Bone marrow (tissue), 2 donors: ENCODE data around the gene AHDC1.
"Not testable (repeated sequence)": the region's sequence is repeated elsewhere in the genome, so short reads cannot be mapped to it uniquely, and the experiment has no call there.

Source experiments
- DNase-seq, 2 donors: peaks; one replicate each; lab custom pipeline; 2025; lab: John Stamatoyannopoulos, UW

AHDC1 gene

DNA sequence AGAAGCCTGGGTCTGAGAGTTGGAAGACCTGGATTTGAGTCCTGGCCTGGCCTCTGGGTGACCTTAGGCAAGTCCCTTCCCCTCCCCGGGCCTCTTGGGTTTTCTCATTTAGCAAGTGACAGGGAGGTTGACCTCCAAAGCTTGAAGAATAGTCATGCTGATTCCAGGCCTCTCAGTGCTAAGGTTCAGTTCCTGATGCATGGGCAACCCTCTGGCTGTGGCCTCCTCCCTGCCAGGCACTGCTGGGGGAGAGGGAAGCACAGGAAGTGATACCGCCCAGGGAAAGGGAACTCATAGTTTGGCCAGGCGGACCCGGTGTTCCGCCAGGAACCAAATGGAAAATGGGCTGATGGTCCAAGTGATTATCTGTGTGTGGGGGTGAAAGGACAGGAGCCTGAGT lies 90.4 kb downstream of the AHDC1 start:
- DNase-seq, result no peak

DNA sequence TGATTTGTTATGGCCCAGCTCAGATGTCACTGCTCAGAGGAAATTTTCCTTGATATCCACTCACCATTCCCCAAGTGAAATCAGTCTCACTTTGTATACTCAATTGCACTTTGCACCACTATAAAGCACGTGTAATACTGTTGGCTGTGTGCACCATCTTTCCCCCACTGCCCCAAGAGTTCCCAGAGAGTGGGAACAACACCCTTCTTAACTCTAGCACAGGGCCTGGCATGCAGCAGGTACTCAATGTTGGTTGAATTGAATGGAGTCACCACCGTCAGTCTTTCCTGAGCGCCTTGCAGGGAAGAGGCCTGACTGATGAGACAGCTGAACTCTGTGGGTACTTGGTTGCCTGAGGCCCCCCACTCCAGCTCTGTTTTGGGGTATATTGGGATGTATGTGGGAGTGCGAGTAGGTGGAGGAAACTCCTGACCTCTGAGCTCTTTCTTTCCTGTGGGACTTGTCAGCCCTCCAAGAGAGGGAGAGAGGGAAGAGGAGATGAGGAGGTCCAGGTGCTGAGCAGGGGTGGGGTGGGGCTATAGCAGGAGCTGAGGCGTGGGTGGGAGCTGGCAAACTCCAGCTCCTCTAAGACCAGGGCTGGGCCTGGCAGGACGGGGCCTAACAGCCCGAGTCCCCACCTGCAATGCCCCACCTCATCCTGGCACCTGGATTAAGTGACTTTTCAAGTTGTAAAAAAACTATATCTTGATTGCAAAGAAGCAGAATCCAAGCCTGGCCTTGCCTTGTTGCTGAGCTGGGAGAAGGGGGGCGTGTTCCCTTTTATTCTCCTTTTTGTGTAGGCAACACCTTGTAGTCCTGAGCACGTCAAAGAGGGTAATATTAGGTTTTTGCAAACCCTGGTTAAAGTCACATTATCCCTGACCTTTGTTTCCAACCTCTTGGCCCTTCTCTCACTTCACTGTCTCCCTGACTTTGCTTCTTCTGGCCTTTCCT lies 94.5 kb downstream of the AHDC1 start:
- DNase-seq, result no peak

DNA sequence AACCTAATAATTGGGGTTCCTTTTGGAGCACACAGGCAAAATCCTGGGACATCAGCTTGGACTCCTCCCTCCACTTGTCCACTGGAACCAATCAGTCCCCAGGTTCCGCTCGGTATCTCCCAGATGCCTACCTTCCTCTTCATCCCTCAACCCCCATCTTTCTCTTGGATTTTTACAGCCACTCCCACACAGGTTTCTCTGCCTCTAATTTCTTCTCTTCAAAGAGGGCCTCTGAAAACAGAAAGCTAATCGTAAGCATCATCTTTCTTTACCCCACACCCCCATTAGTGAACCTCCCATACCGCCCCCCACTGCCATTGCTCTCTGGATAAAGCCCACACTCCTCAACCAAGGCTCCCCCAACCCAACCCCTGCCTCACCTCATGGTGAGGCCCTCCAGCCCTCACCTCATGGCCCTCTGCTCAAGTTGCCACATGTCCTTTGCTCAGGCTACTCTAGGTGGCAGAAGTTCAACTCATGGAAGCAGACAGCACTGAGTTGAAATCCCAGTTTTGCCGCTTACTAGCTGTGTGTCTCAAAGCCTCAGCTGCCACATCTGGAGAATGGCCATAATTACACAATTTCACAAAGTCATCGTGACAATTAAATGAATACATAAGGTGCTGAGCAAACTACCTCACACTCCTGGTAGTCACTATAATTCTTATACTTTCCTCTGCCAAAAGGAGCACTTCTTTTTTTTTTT lies 95.8 kb downstream of the AHDC1 start:
- no peak for DNase-seq

DNA sequence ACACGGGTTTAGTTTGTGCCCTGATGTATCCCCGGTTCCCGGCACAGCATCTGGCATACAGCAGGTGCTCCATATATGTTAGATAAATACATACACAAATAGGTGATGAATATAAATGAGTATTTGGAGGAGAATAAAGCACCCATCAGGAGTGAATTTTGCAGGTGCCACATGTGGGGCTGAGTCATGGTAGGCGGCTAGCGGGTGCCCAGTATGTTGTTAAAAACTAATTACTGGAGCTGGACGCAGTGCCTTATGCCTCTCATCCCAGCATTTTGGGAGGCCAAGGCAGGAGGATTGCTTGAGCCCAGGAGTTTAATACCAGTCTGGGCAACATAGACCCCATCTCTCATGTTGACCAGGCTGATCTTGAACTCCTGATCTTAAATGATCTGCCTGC lies 97.2 kb downstream of the AHDC1 start:
- no peak for DNase-seq

DNA sequence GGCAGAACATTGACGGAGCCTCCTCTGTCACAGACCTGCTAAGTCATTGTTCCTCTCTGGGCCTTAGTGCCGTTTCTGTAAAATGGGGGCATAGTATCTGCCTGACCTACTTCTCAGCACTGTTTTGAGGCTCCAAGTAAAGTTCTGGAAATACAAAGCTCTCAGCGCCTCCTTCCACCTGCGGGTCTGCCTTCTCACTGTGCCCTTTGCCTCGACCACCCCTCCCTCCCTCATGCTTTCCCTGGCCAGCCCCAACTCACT lies 98.6 kb downstream of the AHDC1 start:
- no peak for DNase-seq

DNA sequence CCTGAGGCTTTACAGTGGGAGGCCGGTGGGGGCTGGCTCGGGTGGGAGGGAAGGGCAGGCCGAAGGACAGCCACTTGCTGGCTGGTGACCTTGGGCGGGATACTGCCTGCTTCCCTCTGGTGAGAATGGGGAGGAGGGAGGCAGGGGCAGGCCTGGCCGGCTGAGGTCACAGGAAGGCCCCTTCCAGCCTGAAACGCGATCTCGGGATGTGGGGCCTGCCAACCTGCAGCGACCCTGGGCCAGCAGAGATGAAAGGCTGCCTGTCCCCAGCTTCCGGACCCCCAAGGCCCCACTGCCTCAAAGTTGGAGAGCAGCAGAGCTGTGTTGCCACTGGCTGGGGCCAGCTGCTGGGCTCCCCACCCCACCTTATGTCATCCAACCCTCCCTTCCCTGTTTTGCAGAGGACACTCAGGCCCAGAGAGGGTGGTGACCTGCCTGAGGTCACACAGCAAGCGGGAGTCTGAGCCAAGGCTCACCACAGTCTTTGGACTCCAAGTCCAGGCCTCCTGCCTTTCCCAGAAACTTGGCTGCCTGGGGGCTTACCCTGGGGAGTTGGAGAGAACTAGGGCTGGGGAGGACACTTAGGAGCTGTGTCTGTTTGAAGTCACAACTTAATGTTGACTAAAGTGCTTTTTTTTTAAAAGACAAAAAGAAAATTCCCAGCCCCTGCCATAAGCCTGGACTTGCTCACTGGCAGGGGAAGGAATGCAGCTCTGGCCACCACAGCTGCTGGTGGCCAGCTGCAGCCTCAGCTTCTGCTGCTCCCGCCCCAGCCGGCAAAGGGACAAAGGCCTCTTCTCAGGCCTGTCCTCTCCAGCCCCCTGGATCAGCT lies 99.1 kb downstream of the AHDC1 start:
- no peak for DNase-seq

DNA sequence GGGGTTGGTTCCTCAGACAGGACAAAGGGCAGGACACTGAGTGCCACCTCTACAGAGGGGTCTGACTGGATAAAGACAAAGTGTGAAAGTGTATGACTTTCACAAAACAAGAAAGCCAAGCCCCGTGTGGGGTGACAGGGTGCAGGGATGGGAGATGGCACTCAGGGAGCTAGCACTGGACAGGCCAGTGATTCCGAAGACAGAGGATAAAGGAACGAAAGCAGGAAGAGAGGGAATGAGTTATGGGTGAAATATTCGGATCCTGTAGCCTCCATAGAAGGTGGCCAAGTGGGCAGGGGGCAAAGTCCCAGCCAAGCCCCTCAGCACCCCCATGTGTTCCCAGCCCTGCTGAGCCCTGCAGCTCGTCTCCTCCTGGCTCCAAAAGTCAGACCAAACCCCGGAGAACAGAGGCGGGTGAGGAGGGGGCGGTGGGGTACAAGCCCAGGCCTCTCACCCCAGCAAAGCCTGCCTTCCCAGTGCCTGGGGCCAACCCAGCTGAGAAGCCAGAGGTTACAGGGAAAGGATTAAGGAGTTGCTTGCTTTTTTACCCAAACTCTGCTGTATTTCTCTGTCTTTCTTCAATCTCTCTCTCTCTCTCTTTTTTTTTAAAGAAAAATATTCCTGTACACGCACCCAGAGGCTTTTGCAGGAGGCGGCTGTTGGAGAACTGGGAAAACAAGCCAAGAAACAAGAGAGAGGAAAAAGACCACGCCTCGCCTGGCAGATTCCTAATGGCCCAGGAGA lies 99.9 kb downstream of the AHDC1 start:
- no peak for DNase-seq

DNA sequence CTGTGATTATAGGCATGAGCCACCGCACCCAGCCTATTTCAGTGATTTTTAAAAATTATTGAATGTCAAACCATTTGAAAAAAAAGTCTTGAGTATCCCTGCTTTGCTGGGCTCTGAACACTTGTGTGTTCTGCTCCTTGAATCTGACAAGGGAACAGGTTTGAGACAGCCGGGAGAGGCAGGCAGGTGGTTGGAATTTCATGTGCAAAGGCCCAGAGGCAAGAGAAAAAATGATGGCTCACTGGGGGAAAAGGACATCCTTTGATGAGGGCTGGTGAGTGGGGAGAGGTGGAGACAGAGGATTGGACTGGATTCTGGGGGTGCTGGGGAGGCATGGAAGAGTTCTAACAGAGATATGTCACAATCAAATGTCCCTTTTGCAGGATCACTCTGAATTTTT lies 100.9 kb downstream of the AHDC1 start:
- DNase-seq, result no peak

DNA sequence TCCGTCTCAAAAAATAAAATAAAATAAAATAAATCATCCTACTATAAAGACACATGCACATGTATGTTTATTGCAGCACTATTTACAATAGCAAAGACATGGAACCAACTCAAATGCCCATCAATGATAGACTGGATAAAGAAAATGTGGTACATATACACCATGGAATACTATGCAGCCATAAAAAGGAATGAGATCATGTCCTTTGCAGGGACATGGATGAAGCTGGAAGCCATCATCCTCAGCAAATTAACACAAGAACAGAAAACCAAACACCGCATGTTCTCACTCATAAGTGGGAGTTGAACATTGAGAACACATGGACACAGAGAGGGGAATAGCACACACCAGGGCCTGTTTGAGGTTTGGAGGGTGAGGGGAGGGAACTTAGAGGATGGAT lies 102.8 kb downstream of the AHDC1 start:
- not testable (repeated sequence) for DNase-seq

DNA sequence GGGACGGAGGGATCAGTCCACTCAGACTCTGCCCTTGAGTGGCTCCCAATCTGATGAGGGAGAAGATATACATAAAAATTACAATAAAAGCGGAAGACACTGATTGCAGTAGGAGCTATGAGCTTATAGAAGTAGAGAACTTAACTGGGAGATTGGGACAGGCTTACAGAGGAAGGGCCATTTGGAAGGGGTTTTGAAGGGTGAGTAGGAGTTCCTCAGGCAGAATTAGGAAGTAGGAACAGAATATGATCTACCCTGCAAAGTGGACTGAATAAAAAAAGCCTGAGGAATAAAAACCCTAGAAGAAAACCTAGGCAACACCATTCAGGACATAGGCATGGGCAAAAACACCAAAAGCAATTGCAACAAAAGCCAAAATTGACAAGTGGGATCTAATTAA lies 104.8 kb downstream of the AHDC1 start:
- no peak for DNase-seq

DNA sequence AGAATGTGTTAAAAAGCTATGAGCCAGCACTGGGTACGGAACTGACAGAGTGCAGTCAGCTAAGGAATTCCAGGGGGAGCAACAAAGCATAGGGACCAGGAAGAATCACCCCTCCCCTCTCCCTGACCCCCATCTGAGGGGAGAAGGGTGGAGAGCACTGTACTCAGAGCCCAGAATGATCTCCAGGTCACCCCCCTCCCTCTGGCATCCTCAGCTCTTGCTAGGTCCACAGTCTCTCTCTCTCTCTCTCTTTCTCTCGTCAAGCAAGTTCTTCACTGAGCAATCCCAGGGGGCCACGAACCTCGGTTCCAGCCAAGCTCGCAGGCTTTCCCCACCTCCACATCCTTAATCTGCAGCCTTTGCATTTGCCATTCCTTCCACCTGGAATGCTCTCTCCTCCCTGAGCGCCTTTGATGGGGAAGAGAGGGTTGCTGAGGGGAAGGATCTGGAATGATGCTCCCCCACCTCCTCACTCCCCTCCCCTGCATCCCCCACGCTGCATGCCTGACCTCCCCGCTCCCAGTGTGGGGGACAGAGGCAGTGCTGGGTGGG lies 107.3 kb downstream of the AHDC1 start:
- no peak for DNase-seq

DNA sequence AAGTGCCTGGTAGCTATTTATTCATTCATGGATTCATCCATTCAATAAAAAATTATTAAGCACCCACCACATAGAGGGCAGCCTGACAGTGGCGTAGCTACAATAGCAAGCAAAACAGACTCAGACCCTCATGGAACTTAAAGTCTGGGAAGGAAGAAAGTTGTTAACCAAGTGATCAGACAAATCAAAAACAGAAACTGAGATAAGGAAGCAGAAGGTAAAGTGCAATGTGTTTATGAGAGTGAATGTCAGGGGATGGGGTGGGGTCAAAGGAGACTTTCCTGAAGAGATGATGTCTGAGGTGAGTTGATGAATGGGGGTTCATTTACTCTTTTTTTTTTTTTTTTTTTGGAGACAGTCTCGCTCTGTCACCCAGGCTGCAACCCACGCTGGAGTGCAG lies 111.1 kb downstream of the AHDC1 start:
- no peak for DNase-seq

DNA sequence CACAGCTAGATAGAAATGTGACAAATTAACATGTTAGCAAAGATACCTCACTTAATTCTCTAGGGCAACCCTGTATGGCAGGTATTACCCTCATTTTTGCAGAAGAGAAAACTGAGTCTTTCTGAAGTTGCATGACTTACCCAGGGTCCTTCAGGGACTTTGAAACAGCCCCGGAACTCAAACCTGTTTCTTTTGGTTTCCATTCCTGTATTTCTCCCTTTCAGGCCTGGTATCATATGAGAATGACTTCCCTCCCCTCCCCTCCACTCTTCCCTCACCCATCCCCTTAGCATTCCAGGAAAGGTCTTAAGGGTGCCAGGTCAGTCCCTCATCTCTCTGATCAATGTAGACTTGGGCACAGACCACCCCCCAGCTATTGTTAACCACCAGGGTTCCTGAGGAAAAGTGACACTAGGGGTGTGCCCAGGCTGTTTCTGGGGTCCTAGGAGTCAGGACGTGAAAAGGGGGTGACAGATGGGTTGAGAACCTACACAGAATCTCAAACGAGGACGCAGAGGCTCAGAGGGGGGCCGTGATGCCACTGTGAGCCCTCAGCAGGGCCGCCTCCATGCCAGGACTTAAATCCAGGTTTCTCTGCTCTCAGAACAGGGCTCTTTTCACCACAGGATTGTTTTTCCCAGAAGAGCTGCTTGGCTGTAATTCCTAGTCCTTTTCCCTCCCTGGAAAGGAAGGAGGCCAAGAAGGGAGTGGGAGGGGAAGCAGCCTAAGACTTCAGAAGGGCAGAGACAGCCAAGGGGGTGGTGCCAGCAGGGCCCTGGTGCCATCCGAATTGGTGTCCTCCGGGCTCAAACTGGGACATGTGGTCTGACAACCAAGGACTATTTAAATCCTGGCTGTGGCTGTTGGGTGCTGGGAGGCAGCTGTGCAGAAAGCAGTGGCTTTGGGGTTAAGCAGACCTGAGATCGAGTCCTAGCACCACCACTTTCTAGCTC lies 111.9 kb downstream of the AHDC1 start:
- no peak for DNase-seq

DNA sequence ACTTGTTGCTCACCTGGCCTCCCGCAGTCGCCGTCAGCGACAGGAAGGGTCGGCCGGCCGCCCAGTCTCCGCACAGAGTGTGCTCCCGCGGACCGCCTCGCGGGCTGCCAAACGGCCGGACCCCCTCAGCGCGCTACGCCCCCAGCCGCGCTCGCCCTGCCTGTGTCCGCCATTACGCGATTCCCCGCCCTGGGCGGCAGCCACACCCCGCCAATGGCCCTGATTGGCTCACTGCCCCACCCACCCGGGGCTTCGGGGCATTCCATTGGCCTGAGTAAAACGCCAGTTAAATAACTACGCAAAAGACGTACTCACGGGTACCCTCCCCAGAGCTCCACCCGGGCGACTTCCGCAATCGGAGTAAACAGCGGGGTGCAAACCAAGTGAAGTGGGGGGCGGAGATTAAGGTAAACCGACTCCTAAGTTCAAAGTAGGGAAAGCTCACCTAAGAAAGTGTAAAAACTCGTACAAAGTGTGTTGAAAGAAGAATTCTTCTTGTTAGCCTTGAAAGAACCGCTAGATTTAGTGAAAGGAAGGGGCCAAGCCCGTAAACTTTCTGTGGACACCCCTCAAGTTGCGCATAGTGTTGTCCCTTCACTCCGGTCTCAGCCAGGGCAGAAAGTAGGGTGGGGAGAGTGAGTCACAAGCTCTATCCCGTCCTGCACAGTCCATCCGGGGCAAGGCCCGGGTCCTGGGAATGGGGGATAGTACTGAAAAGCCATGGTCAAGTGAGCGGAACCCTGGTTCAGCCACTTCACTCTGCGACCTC lies 113.8 kb downstream of the AHDC1 start, which contains the start of gene WASF2:
TSS of gene WASF2 (minus strand) at position 195 of the 769 bp plus-strand sequence. CDS start 61,277 bp downstream, outside the sequence.
- DNase-seq, result peak; percentile 77 to 98

DNA sequence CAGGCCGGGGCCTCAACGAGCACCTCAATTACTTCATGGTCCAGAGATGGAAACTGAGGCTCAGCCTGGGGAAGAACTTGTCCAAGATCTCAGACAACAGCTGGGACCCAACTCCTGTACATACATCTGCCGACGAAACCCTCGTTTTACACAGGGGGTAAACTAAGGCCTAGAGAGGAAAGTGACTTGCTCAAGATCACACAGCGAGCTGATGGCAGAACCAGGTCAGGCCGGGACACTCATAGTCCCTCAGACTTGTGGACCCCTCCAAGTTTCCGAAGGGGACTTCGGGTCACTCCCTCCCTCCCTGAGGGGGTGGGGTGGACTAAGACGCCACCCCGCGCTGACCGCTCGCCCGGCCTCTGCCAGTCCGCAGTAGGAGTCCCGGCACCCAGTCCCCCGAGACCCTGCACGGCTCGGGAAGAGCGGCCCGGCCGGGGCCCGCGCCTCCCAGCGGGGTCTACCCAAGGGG lies 114.4 kb downstream of the AHDC1 start:
- DNase-seq, result no peak

DNA sequence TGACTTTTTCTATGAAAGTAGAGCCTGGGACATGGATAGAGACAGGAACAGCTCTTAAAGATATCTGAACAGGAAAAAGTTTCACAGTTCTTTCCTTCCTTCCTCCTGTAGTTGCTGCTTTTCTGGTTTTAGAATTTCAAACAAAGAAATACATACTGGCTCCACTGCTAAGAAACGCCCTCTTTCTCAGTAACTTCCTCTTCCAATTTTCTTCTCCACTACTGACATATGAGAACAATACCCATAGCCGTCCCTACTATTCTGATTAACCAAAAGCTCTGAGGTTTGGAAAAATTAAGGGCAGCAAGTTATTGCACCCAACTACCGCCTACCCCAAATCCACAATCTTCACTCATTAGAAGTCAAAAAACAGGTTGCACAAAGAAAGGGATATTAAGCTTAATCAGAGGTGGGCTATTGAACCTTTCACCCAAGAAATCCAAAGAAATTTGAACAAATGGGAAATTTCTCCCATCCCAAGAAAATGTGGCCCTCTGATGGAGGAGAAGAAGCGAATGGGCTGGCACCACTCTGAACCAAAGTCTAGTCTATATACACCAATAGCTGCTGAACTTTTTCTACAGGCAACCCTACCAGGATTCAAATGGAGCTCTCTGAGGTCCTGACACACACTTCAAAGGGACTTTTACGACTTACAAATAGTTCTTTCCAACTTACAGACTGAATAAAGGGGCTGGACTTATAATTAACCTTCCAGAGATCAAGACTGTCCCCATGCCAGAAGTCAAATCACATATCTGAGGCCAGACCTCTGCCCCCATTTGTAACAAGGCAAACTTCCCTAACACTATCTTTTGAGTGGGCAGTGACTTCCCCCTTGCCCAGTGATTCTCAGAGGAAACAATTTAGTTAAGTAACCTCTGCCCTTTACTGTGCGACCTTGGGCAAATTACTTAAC lies 115.7 kb downstream of the AHDC1 start:
- peak in 1 of 2 donors; percentile 72 for DNase-seq

DNA sequence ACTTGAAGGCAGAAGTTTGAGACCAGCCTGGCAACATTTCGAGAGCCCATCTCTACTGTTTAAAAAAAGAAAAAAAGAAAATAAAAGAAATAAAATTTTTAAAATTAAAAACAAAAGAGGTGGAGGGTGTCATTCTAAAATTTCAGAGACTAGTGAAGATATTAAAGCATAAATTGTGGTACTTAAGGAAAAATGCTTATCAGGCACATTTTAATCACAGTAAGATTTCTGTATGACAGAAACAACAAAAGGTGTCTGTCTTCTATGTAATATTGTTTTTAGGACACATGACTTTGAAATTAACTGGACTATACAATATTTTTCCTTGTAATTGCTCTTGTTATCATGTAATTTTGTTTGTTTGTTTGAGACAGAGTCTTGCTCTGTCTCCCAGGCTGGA lies 118.6 kb downstream of the AHDC1 start:
- no peak for DNase-seq
